ENCODE data around the gene NOSIP. TPM values are rescaled to one million over a fixed set of nuclear protein-coding genes. Genes with fewer than 3 reads are reported as not detected.

The NOSIP gene
- polyA plus RNA-seq, 1 of the 3 experiments (the other 2 are of a cell fraction), result 128 TPM

- no peak overlapping the region for H3K27ac ChIP-seq (ENCODE audit: low read depth in 2 of 2, low read length in 1 of 2)
- no peak overlapping the region for H3K9ac ChIP-seq
- ChIA-PET CTCF (interaction anchor here (0.7 to 1.9 kb wide), 6 partner anchors 18 to 254 kb away, joined by 3 to 5 read pairs (median 4); no protein-coding TSS in a partner anchor), POLR2A (no interaction called here)
- no peaks in the 10 kb centered on the region for H3K27me3 ChIP-seq (ENCODE audit: insufficient read depth)
- H3K79me2 ChIP-seq (ENCODE audit: insufficient read depth), result peaks cover 82% of the 10 kb centered on the region
- DNase-seq, result no peak
- TF ChIP-seq EP300 (IDR thresholded peaks at IDR 0.05; ENCODE audit: borderline replicate concordance in 1 of 2, low read depth in 1 of 2, low read length in 1 of 2), result no peak
- no peak for TF ChIP-seq TCF12 (IDR thresholded peaks at IDR 0.05)
- no peak for TF ChIP-seq CTCF (IDR thresholded peaks at IDR 0.05)
- TF ChIP-seq REST (IDR thresholded peaks at IDR 0.05; ENCODE audit: low read depth, low read length), result no peak
- no peak for TF ChIP-seq FOXJ3 (CRISPR knock-in tag; IDR thresholded peaks at IDR 0.05)
- no peak for TF ChIP-seq NFIC (IDR thresholded peaks at IDR 0.05; ENCODE audit: borderline replicate concordance)
- TF ChIP-seq RFX5 (IDR thresholded peaks at IDR 0.05; ENCODE audit: low read length), result no peak
- no peak for TF ChIP-seq POLR2AphosphoS5 (IDR thresholded peaks at IDR 0.05; ENCODE audit: low read depth, low read length)
- no peak for TF ChIP-seq USF2 (IDR thresholded peaks at IDR 0.05; ENCODE audit: borderline replicate concordance, low read depth, low read length)
- no peak for TF ChIP-seq TEAD4 (IDR thresholded peaks at IDR 0.05; ENCODE audit: borderline replicate concordance, insufficient read depth)
- TF ChIP-seq ELF1 (IDR thresholded peaks at IDR 0.05), result no peak
- no peak for TF ChIP-seq SMC3 (IDR thresholded peaks at IDR 0.05; ENCODE audit: low read depth, low read length)
- no peak for TF ChIP-seq YY1 (IDR thresholded peaks at IDR 0.05; ENCODE audit: low read depth)
- no peak for TF ChIP-seq MAX (IDR thresholded peaks at IDR 0.05; ENCODE audit: low read depth)
- no peak for TF ChIP-seq MEF2A (IDR thresholded peaks at IDR 0.05; ENCODE audit: borderline replicate concordance, low read depth)
- TF ChIP-seq CHD2 (IDR thresholded peaks at IDR 0.05; ENCODE audit: low read length, partially characterized antibody), result no peak
- no peaks in the 10 kb centered on the region for H3F3A ChIP-seq (replicated peaks; ENCODE audit: insufficient read depth)
- no peak overlapping the region for H2AFZ ChIP-seq (ENCODE audit: low read depth)
- 99% methylated on average over 6 of the region's 6 CpGs for whole genome bisulfite sequencing (ENCODE audit: low lambda C conversion rate)
- no peak overlapping the region for H3K4me3 ChIP-seq (ENCODE audit: low read depth in 2 of 2, low read length in 1 of 2)
- no peaks in the 10 kb centered on the region for H3K9me2 ChIP-seq
- no peaks in the 10 kb centered on the region for H3K4me1 ChIP-seq (ENCODE audit: control insufficient read depth in 1 of 2, insufficient read depth in 2 of 2, low read depth in 1 of 2, low read length in 1 of 2)
- H3K9me3 ChIP-seq, result no peaks in the 10 kb centered on the region
- H3K4me2 ChIP-seq, result no peak overlapping the region
- H4K20me1 ChIP-seq (ENCODE audit: insufficient read depth), result peaks cover 21% of the 10 kb centered on the region
- H3K36me3 ChIP-seq (replicated peaks in 1 of 2; ENCODE audit: control insufficient read depth in 1 of 2, insufficient read depth in 2 of 2, low read length in 1 of 2), result peaks cover 0 to 10% of the 10 kb centered on the region in 2 experiments
These were observed 15.7 kb downstream of the NOSIP start for GRCh38 chr19:49564616-49565045.
